K562 (cell line): Measurements from ENCODE around the gene DMWD. TPM values are rescaled to one million over a fixed set of nuclear protein-coding genes. Genes with fewer than 3 reads are reported as not detected.

Source experiments
- ATF1 ChIP-seq, 2 experiments: fragments of 450-650 bp in 1 of 2; IDR thresholded peaks; 2 replicates each; pipeline ENCODE4 v1.6.1; 2016; ENCODE audit warnings: missing compliant biosample characterization in 1 of 2, missing genetic modification characterization in 1 of 2
- BCL6 ChIP-seq: fragments of 250-450 bp; sonication (Bioruptor Pico); IDR thresholded peaks from 2 replicates; pipeline ENCODE4 v1.4.0; 2020
- CSDE1 ChIP-seq, 2 experiments: fragments of 450-650 bp; IDR thresholded peaks; 2 replicates each; pipeline ENCODE4 v1.6.1; 2016; ENCODE audit warnings: mild to moderate bottlenecking in 1 of 2
- DPF2 ChIP-seq: fragments of 450-650 bp; IDR thresholded peaks from 2 replicates; pipeline ENCODE4 v1.6.1; 2016
- ETV1 ChIP-seq: fragments of 450-650 bp; conservative IDR thresholded peaks from 2 replicates; pipeline ENCODE4 v1.6.1; 2016; ENCODE audit warnings: missing genetic modification characterization, control low read depth, low read depth, missing compliant biosample characterization
- FIP1L1 ChIP-seq: fragments of 200-400 bp; formaldehyde crosslinking; IDR thresholded peaks from 2 replicates; pipeline ENCODE4 v1.6.1; 2018; ENCODE audit warnings: mild to moderate bottlenecking, low read depth, low read length; ENCODE audit not compliant: poor library complexity, severe bottlenecking
- FOXJ2 ChIP-seq: fragments of 200-800 bp; sonication (Bioruptor generic); IDR thresholded peaks from 2 replicates; pipeline ENCODE4 v1.6.1; 2016; ENCODE audit warnings: missing genetic modification characterization, missing compliant biosample characterization
- FOXJ3 ChIP-seq: sonication (generic); formaldehyde crosslinking; IDR thresholded peaks from 2 replicates; pipeline ENCODE4 v1.4.0; 2020; ENCODE audit warnings: mild to moderate bottlenecking, missing genetic modification reagents
- HDAC8 ChIP-seq: fragments of 450-650 bp; IDR thresholded peaks from 2 replicates; pipeline ENCODE4 v1.6.1; 2016; ENCODE audit warnings: mild to moderate bottlenecking, missing genetic modification characterization, moderate library complexity, missing compliant biosample characterization
- HLTF ChIP-seq: fragments of 450-650 bp; IDR thresholded peaks from 2 replicates; pipeline ENCODE4 v1.6.1; 2016
- MAFF ChIP-seq: IDR thresholded peaks from 2 replicates; pipeline ENCODE4 v1.6.1; 2012; ENCODE audit warnings: low read length, improper control_type of control experiment
- MITF ChIP-seq: IDR thresholded peaks from 2 replicates; pipeline ENCODE4 v1.6.1; 2014; ENCODE audit warnings: antibody characterized with exemption
- NBN ChIP-seq: fragments of 450-650 bp; IDR thresholded peaks from 2 replicates; pipeline ENCODE4 v1.6.1; 2016; ENCODE audit warnings: low read depth, mild to moderate bottlenecking
- NEUROD1 ChIP-seq: fragments of 150-350 bp; IDR thresholded peaks from 2 replicates; pipeline ENCODE4 v1.6.1; 2014; ENCODE audit warnings: borderline replicate concordance, low read length, low read depth; ENCODE audit not compliant: partially characterized antibody
- NFRKB ChIP-seq: fragments of 450-650 bp; IDR thresholded peaks from 2 replicates; pipeline ENCODE4 v1.6.1; 2016; ENCODE audit warnings: low read depth
- PHF21A ChIP-seq: fragments of 450-650 bp; IDR thresholded peaks from 2 replicates; pipeline ENCODE4 v1.6.1; 2017; ENCODE audit warnings: low read depth, borderline replicate concordance
- PHF8 ChIP-seq: fragments of 200-600 bp; sonication (generic); IDR thresholded peaks from 2 replicates; pipeline ENCODE4 v1.6.1; 2012; ENCODE audit warnings: mixed run types, mild to moderate bottlenecking, inconsistent platforms, low read length, moderate library complexity, borderline replicate concordance
- PHTF2 ChIP-seq: fragments of 250-450 bp; sonication (Bioruptor Pico); IDR thresholded peaks from 2 replicates; pipeline ENCODE4 v1.5.0; 2021; ENCODE audit warnings: mild to moderate bottlenecking
- RB1 ChIP-seq: fragments of 450-650 bp; IDR thresholded peaks from 2 replicates; pipeline ENCODE4 v1.6.1; 2017; ENCODE audit warnings: low read depth, mild to moderate bottlenecking
- RBM25 ChIP-seq: fragments of 200-400 bp; formaldehyde crosslinking; IDR thresholded peaks from 2 replicates; pipeline ENCODE4 v1.6.1; 2018; ENCODE audit warnings: low read length, low read depth, moderate library complexity; ENCODE audit not compliant: severe bottlenecking
- TEAD1 ChIP-seq, 2 experiments: fragments of 450-650 bp in 1 of 2; sonication (generic) in 1 of 2; formaldehyde crosslinking; IDR thresholded peaks; 2 replicates each; pipeline versions ENCODE4 v1.4.0 to v1.8.0; 2020 to 2022; ENCODE audit warnings: mild to moderate bottlenecking in 2 of 2, missing genetic modification reagents in 1 of 2
- USF1 ChIP-seq: sonication (generic); formaldehyde crosslinking; IDR thresholded peaks from 2 replicates; pipeline ENCODE4 v1.9.0; 2022; ENCODE audit warnings: mild to moderate bottlenecking, missing genetic modification reagents
- ZBTB7A ChIP-seq: IDR thresholded peaks from 2 replicates; pipeline ENCODE4 v1.6.1; 2011; ENCODE audit warnings: low read depth, mild to moderate bottlenecking, low read length, moderate library complexity, borderline replicate concordance; ENCODE audit not compliant: control insufficient read depth
- ZC3H8 ChIP-seq: fragments of 450-650 bp; IDR thresholded peaks from 2 replicates; pipeline ENCODE4 v1.6.1; 2017
- ZNF212 ChIP-seq: fragments of 450-650 bp; formaldehyde crosslinking; IDR thresholded peaks from 2 replicates; pipeline ENCODE4 v1.4.0; 2020; ENCODE audit warnings: mild to moderate bottlenecking
- ZNF282 ChIP-seq: sonication (generic); formaldehyde crosslinking; IDR thresholded peaks from 2 replicates; pipeline ENCODE4 v1.8.1; 2023; ENCODE audit warnings: missing genetic modification reagents
- ZNF583 ChIP-seq: fragments of 250-450 bp; sonication (Bioruptor Pico); IDR thresholded peaks from 2 replicates; pipeline ENCODE4 v1.4.0; 2020
- ZNF586 ChIP-seq: fragments of 450-650 bp; formaldehyde crosslinking; conservative IDR thresholded peaks from 2 replicates; pipeline ENCODE4 v1.4.0; 2020; ENCODE audit warnings: mild to moderate bottlenecking, moderate library complexity
- polyA plus RNA-seq, 8 experiments: library from polyadenylated mRNA; depleted of rRNA in 4 of 8; stranded (reverse) in 5 of 8; unstranded in 3 of 8; fragments of >200 nt; fragmentation: Nextera tagmentation in 2 of 8; fragmentation: Illumina TruSeq in 1 of 8; extraction: Ambion mirVana in 2 of 8; extraction: Trizol in 1 of 8; gene quantifications; 2 replicates each; pipeline versions ENCODE4 v1.2.1 to v1.2.3, GENCODE V29; 2011 to 2014; ENCODE audit warnings: inconsistent platforms in 1 of 8, missing spikeins in 1 of 8
- total RNA-seq, 7 experiments: library from RNA; depleted of rRNA in 6 of 7; stranded (reverse); fragments of >200 nt in 6 of 7; fragmentation: Illumina TruSeq in 2 of 7; extraction: Trizol in 2 of 7; gene quantifications; 2 replicates each; pipeline versions ENCODE4 v1.2.1 to v1.2.3, GENCODE V29; 2011 to 2021; ENCODE audit warnings: low replicate concordance in 1 of 7
- TF ChIP-seq, protein P1 (sequence below): fragments of 450-650 bp; IDR thresholded peaks from one replicate; pipeline ENCODE4 v1.6.1; 2018; ENCODE audit warnings: mild to moderate bottlenecking, moderate library complexity; ENCODE audit not compliant: partially characterized antibody

DMWD gene
- total and polyA plus RNA-seq, 9 of the 15 experiments (the other 6 are each of a cell fraction or from before 2014, with no cell fraction given): 4.7 to 54.6 (median 19.0) TPM

DNA sequence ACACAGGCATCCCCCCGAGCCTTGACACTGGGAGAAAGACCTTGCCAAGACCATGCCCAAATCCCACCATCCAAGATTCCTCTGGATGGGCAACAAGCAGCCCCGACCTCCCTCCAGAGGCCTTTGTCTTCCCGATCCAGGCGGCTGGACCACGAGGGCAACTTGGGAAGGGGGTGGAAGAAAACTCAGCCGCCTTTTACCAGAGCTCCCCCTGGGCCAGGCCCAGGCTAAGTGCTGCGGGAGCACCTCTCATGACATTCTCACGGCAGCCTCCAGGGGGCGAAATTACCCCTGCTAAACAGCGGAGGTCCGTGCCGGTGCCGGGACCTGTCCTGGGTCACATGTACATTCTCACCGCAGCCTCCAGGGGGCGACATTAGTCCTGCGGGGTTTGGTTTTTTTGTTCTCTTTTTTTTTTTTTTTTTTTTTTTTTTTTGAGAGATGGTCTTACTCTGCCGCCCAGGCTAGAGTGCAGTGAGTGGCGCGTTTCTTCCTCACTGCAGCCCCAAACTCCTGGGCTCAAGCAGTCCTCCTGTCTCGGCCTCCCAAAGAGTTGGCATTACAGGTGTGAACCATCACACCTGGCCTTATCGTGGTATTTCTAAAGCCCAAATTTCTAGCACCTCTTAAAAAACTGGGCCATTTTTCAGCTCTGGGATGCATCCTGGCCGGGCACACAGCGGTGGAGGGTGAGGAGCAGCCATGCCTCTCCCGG lies 24.5 kb upstream of the DMWD start (continued):
- TF ChIP-seq PHF8 (no peak), NFRKB (no peak), PHTF2 (no peak), FOXJ2 (tag) (no peak), DPF2 (0 out of 2 replicates have a peak, but pooled peaks have one; percentile 30), ZNF282 (CRISPR knock-in tag) (no peak), FOXJ3 (no peak), MAFF (no peak), HDAC8 (no peak), USF1 (CRISPR knock-in tag) (peak; percentile 84), TEAD1 (CRISPR knock-in tag; IDR thresholded peaks at IDR 0.05) (peak in 1 of 2 experiments; percentile 58; a peak in 1 of 4 replicates), NEUROD1 (peak; percentile 57), RBM25 (no peak), ZNF586 (CRISPR knock-in tag) (no peak), ZC3H8 (no peak), RB1 (peak; percentile 84; the same call in 1 of the 2 replicates), ATF1 (CRISPR knock-in tag; IDR thresholded peaks at IDR 0.05) (no peak), ATF1 (tag; IDR thresholded peaks at IDR 0.05) (peak; percentile 39), FIP1L1 (no peak), BCL6 (CRISPR knock-in tag) (no peak), ZNF583 (CRISPR knock-in tag) (no peak), ZBTB7A (no peak), ETV1 (tag) (no peak), HLTF (no peak), ZNF212 (CRISPR knock-in tag) (no peak), CSDE1 (IDR thresholded peaks at IDR 0.05) (no peak), NBN (peak; percentile 79; the same call in 1 of the 2 replicates), MITF (peak; percentile 76), PHF21A (no peak)
- TF ChIP-seq, protein P1, sequence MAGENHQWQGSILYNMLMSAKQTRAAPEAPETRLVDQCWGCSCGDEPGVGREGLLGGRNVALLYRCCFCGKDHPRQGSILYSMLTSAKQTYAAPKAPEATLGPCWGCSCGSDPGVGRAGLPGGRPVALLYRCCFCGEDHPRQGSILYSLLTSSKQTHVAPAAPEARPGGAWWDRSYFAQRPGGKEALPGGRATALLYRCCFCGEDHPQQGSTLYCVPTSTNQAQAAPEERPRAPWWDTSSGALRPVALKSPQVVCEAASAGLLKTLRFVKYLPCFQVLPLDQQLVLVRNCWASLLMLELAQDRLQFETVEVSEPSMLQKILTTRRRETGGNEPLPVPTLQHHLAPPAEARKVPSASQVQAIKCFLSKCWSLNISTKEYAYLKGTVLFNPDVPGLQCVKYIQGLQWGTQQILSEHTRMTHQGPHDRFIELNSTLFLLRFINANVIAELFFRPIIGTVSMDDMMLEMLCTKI: no peak
